ENCODE data around the gene FBXO36.

DNA sequence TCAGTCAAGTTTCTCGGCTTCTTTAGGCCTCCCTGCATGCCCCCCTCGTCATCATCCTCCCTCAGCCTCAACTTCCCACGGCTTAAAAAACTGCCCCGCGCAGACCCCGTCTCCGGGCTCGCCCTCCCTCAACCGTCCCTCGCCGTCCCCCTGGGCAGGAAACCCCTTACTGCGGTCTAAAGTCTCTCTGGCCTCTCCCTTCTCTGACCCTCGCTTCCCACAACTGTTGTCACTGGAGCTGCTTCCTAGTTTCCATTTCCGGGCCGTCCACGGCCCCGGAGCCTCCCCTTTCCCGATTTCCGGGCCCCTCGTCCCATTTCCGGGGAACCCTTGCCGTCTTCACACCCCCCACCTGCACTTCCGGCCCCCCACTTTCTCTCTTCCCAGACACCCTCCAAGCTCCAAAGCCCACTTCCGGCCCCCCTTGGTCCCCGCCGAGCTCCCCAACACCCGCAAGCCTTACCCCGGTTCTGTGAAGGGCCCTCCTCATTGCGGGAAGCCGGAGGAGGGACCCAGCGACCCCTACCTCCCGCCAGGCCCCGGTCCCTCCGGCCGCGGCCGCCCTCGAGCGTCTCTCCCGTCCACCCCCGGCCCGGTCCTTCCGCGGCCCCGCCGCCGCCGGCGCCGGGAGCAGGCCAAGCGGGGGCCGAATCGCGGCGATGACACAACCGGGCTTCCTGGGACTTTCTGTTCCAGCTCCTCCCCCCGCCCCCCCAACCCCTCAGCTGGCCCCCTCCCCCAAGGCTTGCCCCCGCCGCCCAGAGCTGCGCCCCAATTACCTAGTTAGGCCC lies 1.0 kb upstream of the FBXO36 start:
- no peak for TF ChIP-seq ZFP30 (CRISPR knock-in tag; IDR thresholded peaks at IDR 0.05)
- no peak for TF ChIP-seq ARNTL (CRISPR knock-in tag; IDR thresholded peaks at IDR 0.05; ENCODE audit: borderline replicate concordance, low read depth)
- TF ChIP-seq ESRRG (CRISPR knock-in tag; IDR thresholded peaks at IDR 0.05), result no peak
- TF ChIP-seq, protein P1, sequence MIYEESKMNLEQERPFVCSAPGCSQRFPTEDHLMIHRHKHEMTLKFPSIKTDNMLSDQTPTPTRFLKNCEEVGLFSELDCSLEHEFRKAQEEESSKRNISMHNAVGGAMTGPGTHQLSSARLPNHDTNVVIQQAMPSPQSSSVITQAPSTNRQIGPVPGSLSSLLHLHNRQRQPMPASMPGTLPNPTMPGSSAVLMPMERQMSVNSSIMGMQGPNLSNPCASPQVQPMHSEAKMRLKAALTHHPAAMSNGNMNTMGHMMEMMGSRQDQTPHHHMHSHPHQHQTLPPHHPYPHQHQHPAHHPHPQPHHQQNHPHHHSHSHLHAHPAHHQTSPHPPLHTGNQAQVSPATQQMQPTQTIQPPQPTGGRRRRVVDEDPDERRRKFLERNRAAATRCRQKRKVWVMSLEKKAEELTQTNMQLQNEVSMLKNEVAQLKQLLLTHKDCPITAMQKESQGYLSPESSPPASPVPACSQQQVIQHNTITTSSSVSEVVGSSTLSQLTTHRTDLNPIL (CRISPR knock-in tag; IDR thresholded peaks at IDR 0.05; ENCODE audit: low read depth), result no peak
- no peak for TF ChIP-seq GLIS3 (CRISPR knock-in tag; IDR thresholded peaks at IDR 0.05)
- TF ChIP-seq RARB (CRISPR knock-in tag; IDR thresholded peaks at IDR 0.05), result no peak
- TF ChIP-seq PPARA (CRISPR knock-in tag; IDR thresholded peaks at IDR 0.05; ENCODE audit: borderline replicate concordance), result no peak
- TF ChIP-seq, protein P2, sequence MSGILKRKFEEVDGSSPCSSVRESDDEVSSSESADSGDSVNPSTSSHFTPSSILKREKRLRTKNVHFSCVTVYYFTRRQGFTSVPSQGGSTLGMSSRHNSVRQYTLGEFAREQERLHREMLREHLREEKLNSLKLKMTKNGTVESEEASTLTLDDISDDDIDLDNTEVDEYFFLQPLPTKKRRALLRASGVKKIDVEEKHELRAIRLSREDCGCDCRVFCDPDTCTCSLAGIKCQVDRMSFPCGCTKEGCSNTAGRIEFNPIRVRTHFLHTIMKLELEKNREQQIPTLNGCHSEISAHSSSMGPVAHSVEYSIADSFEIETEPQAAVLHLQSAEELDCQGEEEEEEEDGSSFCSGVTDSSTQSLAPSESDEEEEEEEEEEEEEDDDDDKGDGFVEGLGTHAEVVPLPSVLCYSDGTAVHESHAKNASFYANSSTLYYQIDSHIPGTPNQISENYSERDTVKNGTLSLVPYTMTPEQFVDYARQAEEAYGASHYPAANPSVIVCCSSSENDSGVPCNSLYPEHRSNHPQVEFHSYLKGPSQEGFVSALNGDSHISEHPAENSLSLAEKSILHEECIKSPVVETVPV (CRISPR knock-in tag; IDR thresholded peaks at IDR 0.05), result no peak
- no peak for TF ChIP-seq ZFP3 (CRISPR knock-in tag; IDR thresholded peaks at IDR 0.05)
- no peak for TF ChIP-seq ZC3H10 (CRISPR knock-in tag; IDR thresholded peaks at IDR 0.05)
- TF ChIP-seq, protein P3, sequence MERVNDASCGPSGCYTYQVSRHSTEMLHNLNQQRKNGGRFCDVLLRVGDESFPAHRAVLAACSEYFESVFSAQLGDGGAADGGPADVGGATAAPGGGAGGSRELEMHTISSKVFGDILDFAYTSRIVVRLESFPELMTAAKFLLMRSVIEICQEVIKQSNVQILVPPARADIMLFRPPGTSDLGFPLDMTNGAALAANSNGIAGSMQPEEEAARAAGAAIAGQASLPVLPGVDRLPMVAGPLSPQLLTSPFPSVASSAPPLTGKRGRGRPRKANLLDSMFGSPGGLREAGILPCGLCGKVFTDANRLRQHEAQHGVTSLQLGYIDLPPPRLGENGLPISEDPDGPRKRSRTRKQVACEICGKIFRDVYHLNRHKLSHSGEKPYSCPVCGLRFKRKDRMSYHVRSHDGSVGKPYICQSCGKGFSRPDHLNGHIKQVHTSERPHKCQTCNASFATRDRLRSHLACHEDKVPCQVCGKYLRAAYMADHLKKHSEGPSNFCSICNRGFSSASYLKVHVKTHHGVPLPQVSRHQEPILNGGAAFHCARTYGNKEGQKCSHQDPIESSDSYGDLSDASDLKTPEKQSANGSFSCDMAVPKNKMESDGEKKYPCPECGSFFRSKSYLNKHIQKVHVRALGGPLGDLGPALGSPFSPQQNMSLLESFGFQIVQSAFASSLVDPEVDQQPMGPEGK (CRISPR knock-in tag; IDR thresholded peaks at IDR 0.05; ENCODE audit: borderline replicate concordance), result no peak
- no peak for TF ChIP-seq BACH2 (CRISPR knock-in tag; IDR thresholded peaks at IDR 0.05; ENCODE audit: borderline replicate concordance)

Measured in SK-N-SH treated with all-trans-retinoic acid at 6 μM for 48 hours (cell line).